ENCODE measurements around the gene VPS51. TPM values are rescaled to one million over a fixed set of nuclear protein-coding genes. Genes with fewer than 3 reads are reported as not detected.

The VPS51 gene
- total RNA-seq, 1 experiment from 2014 or later = 77.0 TPM

GRCh38 chr11:65130631-65131416 lies 34.8 kb downstream of the VPS51 start:
- Mint-ChIP-seq H3K9me3 (ENCODE audit: unreplicated experiment) (no peaks in the 10 kb centered on the region), H3K36me3 (ENCODE audit: insufficient read depth, unreplicated experiment) (peaks cover 60% of the 10 kb centered on the region), H3K27ac (ENCODE audit: low read depth, unreplicated experiment) (no peak overlapping the region), H3K4me1 (ENCODE audit: insufficient read depth, unreplicated experiment) (peaks cover 20% of the 10 kb centered on the region), H3K27me3 (ENCODE audit: insufficient read depth, unreplicated experiment) (no peaks in the 10 kb centered on the region), H3K4me3 (ENCODE audit: unreplicated experiment) (peak overlapping the region; percentile 18)
- ChIA-PET POLR2A (interaction anchor here (0.6 to 8.2 kb wide), 5 partner anchors 8 to 93 kb away, joined by 3 to 157 read pairs (median 10); partner anchors contain the start of genes CAPN1, FAU, MRPL49 and ZNHIT2), CTCF (interaction anchor here (0.6 to 1.1 kb wide), 5 partner anchors 9 to 123 kb away, joined by 3 to 6 read pairs (median 4); partner anchors contain the start of genes FAU and MRPL49)
- intact Hi-C loops (cut with micrococcal nuclease) = no loop called here
- no TSS peak for BruUV-seq (replicated peaks)
- no peak for TF ChIP-seq CTCF (IDR thresholded peaks at IDR 0.05; ENCODE audit: unreplicated experiment)
- no peak for DNase-seq (ENCODE audit: unreplicated experiment)

- H3K36me3 Mint-ChIP-seq (ENCODE audit: insufficient read depth, unreplicated experiment) = peaks cover 56% of the 10 kb centered on the region
- TF ChIP-seq CTCF (IDR thresholded peaks at IDR 0.05; ENCODE audit: unreplicated experiment) = no peak
- peak overlapping the region; percentile 18 for H3K4me3 Mint-ChIP-seq (ENCODE audit: unreplicated experiment)
- no TSS peak for BruUV-seq (replicated peaks)
- ChIA-PET POLR2A (interaction anchor here (2.3 to 8.2 kb wide), 3 partner anchors 9 to 50 kb away, joined by 10 to 157 read pairs (median 138); partner anchors contain the start of genes CAPN1, FAU, MRPL49 and ZNHIT2), CTCF (interaction anchor here (0.6 to 1.1 kb wide), 3 partner anchors 9 to 76 kb away, joined by 4 to 6 read pairs (median 4); partner anchors contain the start of genes FAU and MRPL49)
- no peaks in the 10 kb centered on the region for H3K9me3 Mint-ChIP-seq (ENCODE audit: unreplicated experiment)
- intact Hi-C loops (cut with micrococcal nuclease) = no loop called here
- no peak overlapping the region for H3K27ac Mint-ChIP-seq (ENCODE audit: low read depth, unreplicated experiment)
- no peaks in the 10 kb centered on the region for H3K27me3 Mint-ChIP-seq (ENCODE audit: insufficient read depth, unreplicated experiment)
- peaks cover 26% of the 10 kb centered on the region for H3K4me1 Mint-ChIP-seq (ENCODE audit: insufficient read depth, unreplicated experiment)
- DNase-seq (ENCODE audit: unreplicated experiment) = no peak
These were observed 35.4 kb downstream of the VPS51 start for GRCh38 chr11:65131417-65131776.

DNA sequence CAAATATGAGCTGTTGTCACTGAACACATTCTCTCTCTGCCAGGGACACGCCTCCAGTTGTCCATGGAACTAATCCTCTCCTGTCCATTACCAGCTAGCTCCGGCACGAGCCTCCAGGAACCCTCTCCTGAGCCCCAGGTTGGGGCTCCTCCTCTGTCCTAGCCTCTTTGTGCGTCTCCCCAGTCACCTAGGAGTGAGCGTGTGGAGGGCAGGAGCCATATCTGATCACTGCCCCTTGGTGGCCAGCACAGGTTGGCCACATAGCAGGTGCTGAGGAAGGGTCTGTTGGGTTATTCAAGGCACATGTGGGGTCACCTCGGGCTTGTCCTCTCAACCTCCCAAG lies 35.9 kb downstream of the VPS51 start:
- ChIA-PET POLR2A (interaction anchor here (2.3 to 8.2 kb wide), 3 partner anchors 9 to 49 kb away, joined by 10 to 157 read pairs (median 138); partner anchors contain the start of genes CAPN1, FAU, MRPL49 and ZNHIT2), CTCF (interaction anchor here (1.0 kb wide), 1 partner anchor 21 kb away, joined by 4 read pairs; no protein-coding TSS in a partner anchor)
- BruUV-seq (replicated peaks) = no TSS peak
- DNase-seq (ENCODE audit: unreplicated experiment) = no peak
- H3K36me3 Mint-ChIP-seq (ENCODE audit: insufficient read depth, unreplicated experiment) = peaks cover 52% of the 10 kb centered on the region
- H3K27ac Mint-ChIP-seq (ENCODE audit: low read depth, unreplicated experiment) = no peak overlapping the region
- intact Hi-C loops (cut with micrococcal nuclease) = no loop called here
- peaks cover 28% of the 10 kb centered on the region for H3K4me1 Mint-ChIP-seq (ENCODE audit: insufficient read depth, unreplicated experiment)
- no peaks in the 10 kb centered on the region for H3K27me3 Mint-ChIP-seq (ENCODE audit: insufficient read depth, unreplicated experiment)
- no peaks in the 10 kb centered on the region for H3K9me3 Mint-ChIP-seq (ENCODE audit: unreplicated experiment)
- H3K4me3 Mint-ChIP-seq (ENCODE audit: unreplicated experiment) = peak overlapping the region; percentile 99
- TF ChIP-seq CTCF (IDR thresholded peaks at IDR 0.05; ENCODE audit: unreplicated experiment) = no peak

DNA sequence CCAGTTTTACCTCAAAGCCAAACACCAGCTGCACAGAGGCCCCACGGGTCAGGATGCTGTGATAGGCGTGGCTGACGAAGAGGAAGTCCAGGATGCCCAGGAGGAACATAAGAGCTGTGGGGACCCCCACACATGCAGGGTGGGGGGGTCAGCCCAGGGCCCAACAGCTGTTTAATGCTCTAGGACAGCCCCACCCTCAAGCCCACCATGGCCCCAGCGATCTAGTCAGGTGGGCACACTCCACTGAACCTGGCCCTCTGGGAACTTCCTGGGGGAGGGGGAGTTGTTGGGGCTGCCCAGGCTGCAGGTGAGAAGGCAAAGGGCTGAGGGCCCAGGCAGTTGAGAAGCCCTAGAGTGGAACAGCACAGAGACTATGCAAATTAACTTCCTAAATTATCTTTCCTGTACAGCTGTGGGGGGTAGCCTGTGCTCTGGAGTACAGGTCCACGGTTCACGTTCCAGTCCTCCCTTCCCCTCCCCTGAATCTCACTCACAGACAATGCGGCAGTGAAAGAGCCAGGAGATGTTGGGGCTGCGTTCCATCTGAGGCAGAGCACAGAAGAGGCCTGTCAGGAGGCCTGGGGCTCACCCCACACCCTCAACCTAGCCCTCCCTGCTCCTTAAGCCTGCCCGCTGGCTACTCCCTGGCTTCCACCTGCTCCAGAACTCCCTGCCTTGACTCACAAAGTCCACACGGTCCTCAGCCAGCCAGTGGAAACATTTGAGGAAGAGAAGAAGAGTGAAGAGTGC lies 36.4 kb downstream of the VPS51 start:
- Mint-ChIP-seq H3K4me3 (ENCODE audit: unreplicated experiment) (peak overlapping the region; percentile 99), H3K4me1 (ENCODE audit: insufficient read depth, unreplicated experiment) (peaks cover 28% of the 10 kb centered on the region), H3K9me3 (ENCODE audit: unreplicated experiment) (no peaks in the 10 kb centered on the region), H3K27me3 (ENCODE audit: insufficient read depth, unreplicated experiment) (no peaks in the 10 kb centered on the region), H3K36me3 (ENCODE audit: insufficient read depth, unreplicated experiment) (peaks cover 46% of the 10 kb centered on the region), H3K27ac (ENCODE audit: low read depth, unreplicated experiment) (peak overlapping the region; percentile 100)
- BruUV-seq (replicated peaks) = no TSS peak
- no peak for TF ChIP-seq CTCF (IDR thresholded peaks at IDR 0.05; ENCODE audit: unreplicated experiment)
- DNase-seq (ENCODE audit: unreplicated experiment) = no peak
- intact Hi-C loops (cut with micrococcal nuclease) = no loop called here
- POLR2A ChIA-PET = interaction anchor here (1.4 to 8.2 kb wide), 7 partner anchors 10 to 482 kb away, joined by 3 to 157 read pairs (median 56); partner anchors contain the start of genes CAPN1, FAU, MRPL49 and ZNHIT2
- CTCF ChIA-PET = interaction anchor here (0.6 kb wide), 1 partner anchor 12 kb away, joined by 3 read pairs; no protein-coding TSS in a partner anchor

Measured in MCF 10A (cell line).